SJSA1 (cell line): ENCODE data around the gene LAMC1. TPM values are rescaled to one million over a fixed set of nuclear protein-coding genes. Genes with fewer than 3 reads are reported as not detected.
"Not testable (repeated sequence)": the region's sequence is repeated elsewhere in the genome, so short reads cannot be mapped to it uniquely, and the experiment has no call there.

Experiments
- DNase-seq, 2 experiments: peaks; one replicate each; pipeline ENCODE4 v3.0.0-alpha.2; 2015 to 2020; ENCODE audit warnings: low spot score in 2 of 2, low read depth in 1 of 2
- H3K27ac ChIP-seq: fragments of 250-450 bp; sonication (Bioruptor Pico); 2 replicates; pipeline ENCODE4 v1.5.1; 2020; ENCODE audit warnings: mild to moderate bottlenecking, moderate library complexity
- H3K27me3 ChIP-seq: fragments of 250-450 bp; sonication (Bioruptor Pico); replicated peaks from 2 replicates; pipeline ENCODE4 v1.5.1; 2020; ENCODE audit warnings: mild to moderate bottlenecking, moderate library complexity
- H3K36me3 ChIP-seq: fragments of 250-450 bp; sonication (Bioruptor Pico); 2 replicates; pipeline ENCODE4 v1.5.1; 2020; ENCODE audit warnings: mild to moderate bottlenecking
- H3K4me1 ChIP-seq: fragments of 250-450 bp; sonication (Bioruptor Pico); replicated peaks from 2 replicates; pipeline ENCODE4 v1.6.1; 2021; ENCODE audit warnings: mild to moderate bottlenecking
- H3K4me3 ChIP-seq: fragments of 250-450 bp; sonication (Bioruptor Pico); 2 replicates; pipeline ENCODE4 v1.5.1; 2020; ENCODE audit warnings: mild to moderate bottlenecking
- H3K9me3 ChIP-seq: fragments of 250-450 bp; sonication (Bioruptor Pico); replicated peaks from 2 replicates; pipeline ENCODE4 v1.5.1; 2020; ENCODE audit warnings: mild to moderate bottlenecking
- total RNA-seq: library from RNA; depleted of rRNA; stranded (reverse); fragments of >200 nt; shearing (Covaris generic); gene quantifications from 2 replicates; pipeline ENCODE4 v1.2.3, GENCODE V29; 2014

LAMC1 gene
- total RNA-seq, 1 experiment from 2014 or later, result 220 TPM

DNA sequence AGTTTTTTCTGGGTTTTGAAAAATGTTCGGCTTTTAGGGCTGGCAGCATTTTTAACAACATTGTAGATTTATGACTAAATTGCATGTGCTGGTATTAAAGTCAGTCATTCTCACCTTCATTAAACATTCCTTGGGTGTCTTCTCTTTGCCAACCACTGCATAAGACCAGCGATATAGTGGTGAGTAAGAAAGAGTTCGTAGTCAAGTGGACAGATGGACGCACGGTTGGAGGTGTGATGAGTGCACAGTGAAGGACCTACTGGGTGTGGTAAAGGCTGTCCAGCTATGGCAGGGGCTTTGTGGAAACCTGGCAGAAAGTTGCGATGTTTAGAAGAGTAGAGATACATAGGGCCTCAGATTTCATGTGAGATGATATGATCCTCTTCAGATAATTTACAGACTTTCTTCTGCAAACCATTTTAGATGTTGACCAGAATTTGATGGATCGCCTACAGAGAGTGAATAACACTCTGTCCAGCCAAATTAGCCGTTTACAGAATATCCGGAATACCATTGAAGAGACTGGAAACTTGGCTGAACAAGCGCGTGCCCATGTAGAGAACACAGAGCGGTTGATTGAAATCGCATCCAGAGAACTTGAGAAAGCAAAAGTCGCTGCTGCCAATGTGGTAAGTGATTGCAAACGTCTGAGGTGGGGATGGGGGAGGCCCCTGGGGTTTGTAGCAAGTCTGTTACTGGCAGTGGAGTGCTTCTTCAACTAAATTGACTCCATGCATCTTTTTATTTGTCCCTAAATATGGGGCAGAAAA, 106.9 kb downstream of the LAMC1 start:
- Histone ChIP-seq H3K27me3 (no peaks in the 10 kb centered on the region), H3K36me3 (peaks cover 84% of the 10 kb centered on the region), H3K9me3 (no peaks in the 10 kb centered on the region), H3K4me3 (no peak overlapping the region), H3K27ac (no peak overlapping the region), H3K4me1 (peaks cover 18% of the 10 kb centered on the region)
- DNase-seq, result no peak

GRCh38 chr1:183131166-183131565, 107.9 kb downstream of the LAMC1 start:
- Histone ChIP-seq H3K27ac (no peak overlapping the region), H3K27me3 (no peaks in the 10 kb centered on the region), H3K4me3 (no peak overlapping the region), H3K36me3 (peaks cover 82% of the 10 kb centered on the region), H3K4me1 (peaks cover 12% of the 10 kb centered on the region), H3K9me3 (no peaks in the 10 kb centered on the region)
- no peak for DNase-seq

DNA sequence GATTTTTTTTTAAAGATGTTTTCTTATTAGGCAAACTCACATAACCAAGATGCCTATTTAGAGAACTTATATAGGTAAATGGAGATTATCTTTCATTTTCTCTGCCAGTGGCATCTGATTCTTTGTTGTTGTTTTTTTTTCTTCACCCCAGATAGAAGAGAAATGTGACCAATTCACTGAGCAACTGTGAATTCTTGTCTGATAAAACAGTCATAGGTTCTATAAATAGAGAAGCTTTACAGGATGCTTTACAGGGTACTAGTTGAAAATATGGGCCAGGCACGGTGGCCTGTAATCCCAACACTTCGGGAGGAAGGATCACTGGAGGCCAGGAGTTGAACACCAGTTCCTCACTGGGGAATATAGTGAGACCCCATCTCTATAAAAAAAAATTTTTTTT, 112.1 kb downstream of the LAMC1 start:
- no peaks in the 10 kb centered on the region for H3K27me3 ChIP-seq
- H3K4me1 ChIP-seq, result peaks cover 18% of the 10 kb centered on the region
- peaks cover 70% of the 10 kb centered on the region for H3K36me3 ChIP-seq

GRCh38 chr1:183137782-183138181, 114.6 kb downstream of the LAMC1 start:
- H3K4me1 ChIP-seq, result peaks cover 18% of the 10 kb centered on the region
- peaks cover 74% of the 10 kb centered on the region for H3K36me3 ChIP-seq
- H3K27ac ChIP-seq, result no peak overlapping the region
- H3K9me3 ChIP-seq, result no peaks in the 10 kb centered on the region
- H3K27me3 ChIP-seq, result no peaks in the 10 kb centered on the region
- no peak overlapping the region for H3K4me3 ChIP-seq
- no peak for DNase-seq

More for the DNA sequence above, 112.1 kb downstream of the LAMC1 start:
- no peak overlapping the region for H3K4me3 ChIP-seq
- no peak overlapping the region for H3K27ac ChIP-seq
- no peak for DNase-seq
- no peaks in the 10 kb centered on the region for H3K9me3 ChIP-seq

DNA sequence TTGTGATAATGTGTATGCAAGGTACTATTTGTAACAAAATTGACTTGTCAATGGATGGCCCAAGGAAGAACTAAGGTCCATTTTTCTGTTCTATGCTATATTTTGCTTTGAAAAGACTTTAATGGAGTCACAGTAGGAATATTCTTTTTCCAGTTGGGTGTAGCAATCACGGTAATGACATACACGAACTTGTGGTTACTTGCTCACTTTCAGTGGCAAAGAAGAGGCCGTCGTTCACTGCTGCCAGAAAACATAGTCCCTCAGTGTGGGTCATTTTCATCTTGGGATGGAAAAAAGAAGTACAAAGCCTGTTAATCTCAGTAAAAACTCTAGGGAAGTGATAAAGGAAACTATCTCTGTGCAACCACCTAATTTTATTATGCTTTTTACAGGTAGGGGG, 115.1 kb downstream of the LAMC1 start:
- Histone ChIP-seq H3K27me3 (no peaks in the 10 kb centered on the region), H3K4me1 (peaks cover 18% of the 10 kb centered on the region), H3K27ac (no peak overlapping the region), H3K9me3 (no peaks in the 10 kb centered on the region), H3K36me3 (peaks cover 74% of the 10 kb centered on the region), H3K4me3 (no peak overlapping the region)
- no peak for DNase-seq

- no peak overlapping the region for H3K4me3 ChIP-seq
- H3K27ac ChIP-seq, result 0 out of 2 replicates have a peak overlapping the region, but pooled peaks have one; percentile 20
- peaks cover 18% of the 10 kb centered on the region for H3K4me1 ChIP-seq
- DNase-seq, result peak in 1 of 2 experiments; percentile 68
- no peaks in the 10 kb centered on the region for H3K9me3 ChIP-seq
- peaks cover 76% of the 10 kb centered on the region for H3K36me3 ChIP-seq
- H3K27me3 ChIP-seq, result no peaks in the 10 kb centered on the region
These were observed 116.2 kb downstream of the LAMC1 start for GRCh38 chr1:183139281-183139942.

DNA sequence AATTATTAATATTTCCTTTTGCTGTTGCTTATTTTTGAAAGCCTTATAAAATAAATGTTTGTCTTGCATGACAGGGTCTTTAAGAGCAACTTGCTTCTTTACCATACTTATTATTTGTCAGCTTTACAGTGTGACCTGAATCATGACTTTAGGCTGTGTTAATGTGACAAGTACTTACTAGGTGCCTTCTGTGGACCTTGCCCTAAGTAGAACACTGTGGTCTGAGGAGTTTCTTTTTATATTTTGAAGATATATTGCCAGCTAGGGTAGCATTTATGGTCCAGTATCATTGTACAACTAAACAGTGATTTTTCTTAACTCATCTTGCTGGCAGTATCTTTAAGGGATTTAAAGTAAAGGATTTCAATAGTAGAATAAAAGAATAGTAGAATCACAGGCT, 117.4 kb downstream of the LAMC1 start:
- no peak for DNase-seq
- Histone ChIP-seq H3K9me3 (no peaks in the 10 kb centered on the region), H3K4me1 (peaks cover 18% of the 10 kb centered on the region), H3K27me3 (no peaks in the 10 kb centered on the region), H3K36me3 (peaks cover 71% of the 10 kb centered on the region), H3K4me3 (no peak overlapping the region), H3K27ac (no peak overlapping the region)

DNA sequence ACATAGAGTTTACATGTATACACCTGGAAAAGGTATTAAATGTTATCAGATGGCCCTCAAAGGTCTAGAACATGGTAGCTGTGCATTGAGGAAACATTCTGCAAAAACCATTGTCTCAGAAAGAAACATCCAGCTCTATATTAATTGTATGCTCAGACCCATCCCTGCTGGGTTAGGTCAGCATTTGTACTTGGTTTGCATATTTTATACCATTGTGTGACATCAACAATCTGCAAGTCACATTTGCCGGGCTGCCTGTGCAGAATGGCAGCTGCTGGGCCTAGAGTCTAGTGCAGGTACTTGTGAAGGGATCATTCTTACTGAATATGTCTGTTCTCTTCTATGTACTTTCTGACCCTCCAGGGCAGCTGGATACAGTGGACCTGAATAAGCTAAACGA, 119.0 kb downstream of the LAMC1 start:
- Histone ChIP-seq H3K4me3 (no peak overlapping the region), H3K27me3 (no peaks in the 10 kb centered on the region), H3K9me3 (no peaks in the 10 kb centered on the region), H3K27ac (no peak overlapping the region), H3K4me1 (peaks cover 18% of the 10 kb centered on the region), H3K36me3 (peaks cover 57% of the 10 kb centered on the region)
- DNase-seq, result no peak

GRCh38 chr1:183143576-183144315, 120.5 kb downstream of the LAMC1 start:
- no peaks in the 10 kb centered on the region for H3K27me3 ChIP-seq
- H3K4me1 ChIP-seq, result peaks cover 18% of the 10 kb centered on the region
- DNase-seq, result no peak
- no peak overlapping the region for H3K4me3 ChIP-seq
- peaks cover 42% of the 10 kb centered on the region for H3K36me3 ChIP-seq
- no peaks in the 10 kb centered on the region for H3K9me3 ChIP-seq
- no peak overlapping the region for H3K27ac ChIP-seq

- no peaks in the 10 kb centered on the region for H3K9me3 ChIP-seq
- H3K4me1 ChIP-seq, result peaks cover 10% of the 10 kb centered on the region
- no peak for DNase-seq
- H3K27me3 ChIP-seq, result no peaks in the 10 kb centered on the region
- no peak overlapping the region for H3K27ac ChIP-seq
- H3K4me3 ChIP-seq, result no peak overlapping the region
- peaks cover 42% of the 10 kb centered on the region for H3K36me3 ChIP-seq
These were observed 121.5 kb downstream of the LAMC1 start for GRCh38 chr1:183144752-183145151.

- no peak for DNase-seq
- no peak overlapping the region for H3K4me3 ChIP-seq
- peaks cover 20% of the 10 kb centered on the region for H3K36me3 ChIP-seq
- H3K27me3 ChIP-seq, result no peaks in the 10 kb centered on the region
- H3K4me1 ChIP-seq, result peaks cover 9% of the 10 kb centered on the region
- H3K9me3 ChIP-seq, result no peaks in the 10 kb centered on the region
- no peak overlapping the region for H3K27ac ChIP-seq
These were observed 124.5 kb downstream of the LAMC1 start for GRCh38 chr1:183147735-183148134.

GRCh38 chr1:183148599-183148998, 125.4 kb downstream of the LAMC1 start:
- no peak for DNase-seq
- no peak overlapping the region for H3K4me3 ChIP-seq
- no peak overlapping the region for H3K27ac ChIP-seq
- H3K9me3 ChIP-seq, result no peaks in the 10 kb centered on the region
- peaks cover 12% of the 10 kb centered on the region for H3K36me3 ChIP-seq
- no peaks in the 10 kb centered on the region for H3K27me3 ChIP-seq
- H3K4me1 ChIP-seq, result peaks cover 9% of the 10 kb centered on the region

- Histone ChIP-seq H3K36me3 (peaks cover 7% of the 10 kb centered on the region), H3K4me3 (no peak overlapping the region), H3K9me3 (no peaks in the 10 kb centered on the region), H3K27ac (no peak overlapping the region), H3K4me1 (peaks cover 9% of the 10 kb centered on the region), H3K27me3 (no peaks in the 10 kb centered on the region)
- DNase-seq, result no peak
These were observed 126.1 kb downstream of the LAMC1 start for GRCh38 chr1:183149273-183149672.

GRCh38 chr1:183150032-183150431, 126.8 kb downstream of the LAMC1 start:
- not testable (repeated sequence) for H3K36me3 ChIP-seq, H3K9me3 ChIP-seq, H3K4me1 ChIP-seq, H3K27me3 ChIP-seq, H3K4me3 ChIP-seq, H3K27ac ChIP-seq, DNase-seq
